Vagina (tissue), 2 donors: ENCODE measurements around the gene HRCT1.

Experiments
- POLR2AphosphoS5 ChIP-seq, 2 donors: sonication (generic); formaldehyde crosslinking; IDR thresholded peaks; one replicate each; pipeline ENCODE4 v1.9.0; 2017; ENCODE audit warnings: antibody characterized with exemption in 2 of 2, mild to moderate bottlenecking in 2 of 2, low read depth in 1 of 2; ENCODE audit not compliant: insufficient read depth in 1 of 2
- TF ChIP-seq, protein P1 (sequence below), 3 experiments: fragments of 450-650 bp in 2 of 3; fragments of 200-600 bp in 1 of 3; sonication (generic) in 1 of 3; IDR thresholded peaks; one replicate each; pipeline ENCODE4 v1.5.1; 2017 to 2019; ENCODE audit warnings: antibody characterized with exemption in 3 of 3, mild to moderate bottlenecking in 2 of 3, moderate library complexity in 2 of 3

DNA sequence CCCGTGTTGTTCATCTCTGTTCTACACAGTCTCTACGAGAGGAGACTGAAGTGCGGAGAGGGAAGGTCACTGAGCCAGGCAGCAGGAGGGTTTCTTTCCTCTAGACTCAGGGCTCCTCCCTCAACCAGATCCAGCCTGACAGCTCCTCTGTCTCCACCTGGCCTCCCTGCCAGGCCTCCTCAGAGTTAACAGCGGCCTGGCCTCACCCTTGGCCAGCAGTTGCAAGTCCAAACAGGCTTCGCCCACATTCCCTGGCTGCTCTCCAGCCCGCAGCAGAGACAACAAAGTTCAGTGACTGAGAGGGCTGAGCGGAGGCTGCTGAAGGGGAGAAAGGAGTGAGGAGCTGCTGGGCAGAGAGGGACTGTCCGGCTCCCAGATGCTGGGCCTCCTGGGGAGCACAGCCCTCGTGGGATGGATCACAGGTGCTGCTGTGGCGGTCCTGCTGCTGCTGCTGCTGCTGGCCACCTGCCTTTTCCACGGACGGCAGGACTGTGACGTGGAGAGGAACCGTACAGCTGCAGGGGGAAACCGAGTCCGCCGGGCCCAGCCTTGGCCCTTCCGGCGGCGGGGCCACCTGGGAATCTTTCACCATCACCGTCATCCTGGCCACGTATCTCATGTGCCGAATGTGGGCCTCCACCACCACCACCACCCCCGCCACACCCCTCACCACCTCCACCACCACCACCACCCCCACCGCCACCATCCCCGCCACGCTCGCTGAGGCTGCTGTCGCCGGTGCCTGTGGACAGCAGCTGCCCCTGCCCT is at the start of gene HRCT1:
- TF ChIP-seq, protein P1, sequence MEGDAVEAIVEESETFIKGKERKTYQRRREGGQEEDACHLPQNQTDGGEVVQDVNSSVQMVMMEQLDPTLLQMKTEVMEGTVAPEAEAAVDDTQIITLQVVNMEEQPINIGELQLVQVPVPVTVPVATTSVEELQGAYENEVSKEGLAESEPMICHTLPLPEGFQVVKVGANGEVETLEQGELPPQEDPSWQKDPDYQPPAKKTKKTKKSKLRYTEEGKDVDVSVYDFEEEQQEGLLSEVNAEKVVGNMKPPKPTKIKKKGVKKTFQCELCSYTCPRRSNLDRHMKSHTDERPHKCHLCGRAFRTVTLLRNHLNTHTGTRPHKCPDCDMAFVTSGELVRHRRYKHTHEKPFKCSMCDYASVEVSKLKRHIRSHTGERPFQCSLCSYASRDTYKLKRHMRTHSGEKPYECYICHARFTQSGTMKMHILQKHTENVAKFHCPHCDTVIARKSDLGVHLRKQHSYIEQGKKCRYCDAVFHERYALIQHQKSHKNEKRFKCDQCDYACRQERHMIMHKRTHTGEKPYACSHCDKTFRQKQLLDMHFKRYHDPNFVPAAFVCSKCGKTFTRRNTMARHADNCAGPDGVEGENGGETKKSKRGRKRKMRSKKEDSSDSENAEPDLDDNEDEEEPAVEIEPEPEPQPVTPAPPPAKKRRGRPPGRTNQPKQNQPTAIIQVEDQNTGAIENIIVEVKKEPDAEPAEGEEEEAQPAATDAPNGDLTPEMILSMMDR (IDR thresholded peaks at IDR 0.05), result no peak
- peak; percentile 79 to 80 for TF ChIP-seq POLR2AphosphoS5 (IDR thresholded peaks at IDR 0.05; ENCODE audit: insufficient read depth in 1 of 2, low read depth in 1 of 2)
